Measurements from ENCODE around the gene BBIP1.

DNA sequence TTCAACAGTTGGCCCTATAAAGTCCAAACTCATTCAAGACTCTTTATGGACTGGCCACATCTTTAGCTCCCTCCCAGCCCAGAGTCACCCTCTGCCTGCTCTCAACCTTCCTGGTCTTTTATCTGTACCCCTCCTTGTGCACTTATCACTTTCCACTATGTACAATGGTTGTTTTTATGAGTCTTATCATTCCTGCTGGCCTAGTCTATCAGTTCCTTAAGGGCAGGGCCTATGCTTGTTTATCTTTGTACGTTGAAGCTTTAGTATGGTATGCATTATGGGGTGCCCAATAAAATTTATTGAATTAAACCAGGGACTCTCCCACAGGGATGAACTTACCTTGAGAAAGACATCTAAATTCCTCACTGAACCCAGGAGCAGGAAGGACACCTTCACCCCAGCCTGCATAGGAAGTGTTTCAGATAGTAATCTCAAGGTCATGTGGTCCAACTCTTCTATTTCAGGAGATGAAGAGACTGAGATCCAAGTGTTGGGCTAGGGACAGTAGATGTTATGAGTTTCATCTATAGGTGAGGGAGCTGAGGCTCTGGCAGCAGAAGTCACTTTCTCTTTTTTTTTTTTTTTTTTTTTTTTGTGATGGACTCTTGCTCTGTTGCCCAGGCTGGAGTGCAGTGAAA is 60.6 kb downstream of the BBIP1 start:
- TF ChIP-seq, protein P1, sequence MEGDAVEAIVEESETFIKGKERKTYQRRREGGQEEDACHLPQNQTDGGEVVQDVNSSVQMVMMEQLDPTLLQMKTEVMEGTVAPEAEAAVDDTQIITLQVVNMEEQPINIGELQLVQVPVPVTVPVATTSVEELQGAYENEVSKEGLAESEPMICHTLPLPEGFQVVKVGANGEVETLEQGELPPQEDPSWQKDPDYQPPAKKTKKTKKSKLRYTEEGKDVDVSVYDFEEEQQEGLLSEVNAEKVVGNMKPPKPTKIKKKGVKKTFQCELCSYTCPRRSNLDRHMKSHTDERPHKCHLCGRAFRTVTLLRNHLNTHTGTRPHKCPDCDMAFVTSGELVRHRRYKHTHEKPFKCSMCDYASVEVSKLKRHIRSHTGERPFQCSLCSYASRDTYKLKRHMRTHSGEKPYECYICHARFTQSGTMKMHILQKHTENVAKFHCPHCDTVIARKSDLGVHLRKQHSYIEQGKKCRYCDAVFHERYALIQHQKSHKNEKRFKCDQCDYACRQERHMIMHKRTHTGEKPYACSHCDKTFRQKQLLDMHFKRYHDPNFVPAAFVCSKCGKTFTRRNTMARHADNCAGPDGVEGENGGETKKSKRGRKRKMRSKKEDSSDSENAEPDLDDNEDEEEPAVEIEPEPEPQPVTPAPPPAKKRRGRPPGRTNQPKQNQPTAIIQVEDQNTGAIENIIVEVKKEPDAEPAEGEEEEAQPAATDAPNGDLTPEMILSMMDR (IDR thresholded peaks at IDR 0.05; ENCODE audit: borderline replicate concordance, extremely low read depth, low read length, poor library complexity, severe bottlenecking) = no peak
- no peak for TF ChIP-seq EZH2 (IDR thresholded peaks at IDR 0.05; ENCODE audit: borderline replicate concordance, low read depth, low read length, severe bottlenecking)

All from DND-41 (cell line).